GM18511 (cell line): Measurements from ENCODE around the gene SPTBN4.
"Not testable (repeated sequence)": the region's sequence is repeated elsewhere in the genome, so short reads cannot be mapped to it uniquely, and the experiment has no call there.

Source experiments
- ATAC-seq: cut with Tn5 transposase; IDR thresholded peaks from one replicate; pipeline ENCODE4 v1.9.1; 2021; ENCODE audit warnings: mild to moderate bottlenecking, moderate library complexity; ENCODE audit not compliant: unreplicated experiment

Gene SPTBN4

DNA sequence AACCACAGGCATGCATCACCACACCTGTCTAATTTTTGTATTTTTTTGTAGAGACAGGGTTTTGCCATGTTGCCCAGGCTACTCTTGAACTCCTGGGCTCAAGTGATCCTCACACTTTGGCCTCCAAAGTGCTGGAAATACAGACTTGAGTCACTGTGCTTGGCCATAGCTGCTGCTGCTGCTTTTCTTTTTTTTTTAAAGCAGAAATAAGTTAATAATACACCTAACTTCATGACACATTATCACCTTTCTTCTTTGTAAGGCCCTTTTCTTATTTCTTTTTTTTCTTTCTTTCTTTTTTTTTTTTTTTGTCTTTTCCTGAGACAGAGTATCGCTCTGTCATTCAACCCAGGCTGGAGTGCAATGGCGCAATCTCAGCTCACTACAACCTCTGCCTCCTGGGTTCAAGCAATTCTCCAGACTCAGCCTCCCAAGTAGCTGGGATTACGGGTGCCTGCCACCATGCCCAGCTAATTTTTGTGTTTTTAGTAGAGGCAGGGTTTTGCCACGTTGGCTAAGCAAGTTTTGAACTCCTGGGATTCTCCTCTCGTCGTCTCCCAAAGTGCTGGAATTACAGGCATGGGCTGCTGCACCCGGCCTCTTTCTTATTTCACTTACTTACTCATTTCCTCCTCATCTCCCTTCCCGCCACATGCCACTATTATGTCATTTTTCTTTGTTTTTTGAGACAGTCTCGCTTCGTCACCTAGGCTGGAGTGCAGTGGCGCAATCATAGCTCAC lies 118.6 kb downstream of the SPTBN4 start:
- ATAC-seq: no peak

DNA sequence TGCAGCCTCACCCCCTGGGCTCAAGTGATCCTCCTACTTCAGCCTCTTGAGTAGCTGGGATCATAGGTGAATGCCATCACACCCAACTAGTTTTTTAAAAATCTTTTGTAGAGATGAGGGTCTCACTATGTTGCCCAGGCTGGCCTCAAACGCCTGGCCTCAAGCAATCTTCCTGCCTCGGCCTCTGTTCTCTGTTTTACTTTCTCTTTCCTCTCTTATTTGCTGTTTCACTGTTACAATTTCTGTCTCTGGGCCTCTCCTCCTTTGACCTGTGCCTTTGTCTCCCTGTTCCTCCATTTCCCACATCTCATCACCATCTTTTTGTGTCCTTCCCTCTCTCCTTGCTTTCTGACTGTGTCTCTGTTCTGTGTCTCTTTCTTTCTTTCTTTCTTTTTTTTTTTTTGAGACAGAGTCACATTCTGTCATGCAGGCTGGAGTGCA lies 119.2 kb downstream of the SPTBN4 start:
- no peak for ATAC-seq

DNA sequence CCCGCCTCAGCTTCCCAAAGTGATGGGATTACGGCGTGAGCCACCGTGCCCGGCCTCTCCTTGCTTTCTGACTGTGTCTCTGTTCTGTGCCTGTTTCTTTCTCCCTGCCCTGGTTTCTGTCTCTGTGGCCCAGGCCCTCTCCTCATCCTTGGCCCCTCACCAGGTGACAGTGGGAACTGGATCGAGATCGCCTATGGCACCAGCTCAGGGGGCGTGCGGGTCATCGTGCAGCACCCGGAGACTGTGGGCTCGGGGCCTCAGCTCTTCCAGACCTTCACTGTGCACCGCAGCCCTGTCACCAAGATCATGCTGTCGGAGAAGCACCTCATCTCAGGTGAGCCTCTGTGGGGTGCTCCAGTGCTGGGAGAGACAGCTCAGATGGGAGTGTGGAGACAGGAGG lies 119.8 kb downstream of the SPTBN4 start:
- no peak for ATAC-seq

DNA sequence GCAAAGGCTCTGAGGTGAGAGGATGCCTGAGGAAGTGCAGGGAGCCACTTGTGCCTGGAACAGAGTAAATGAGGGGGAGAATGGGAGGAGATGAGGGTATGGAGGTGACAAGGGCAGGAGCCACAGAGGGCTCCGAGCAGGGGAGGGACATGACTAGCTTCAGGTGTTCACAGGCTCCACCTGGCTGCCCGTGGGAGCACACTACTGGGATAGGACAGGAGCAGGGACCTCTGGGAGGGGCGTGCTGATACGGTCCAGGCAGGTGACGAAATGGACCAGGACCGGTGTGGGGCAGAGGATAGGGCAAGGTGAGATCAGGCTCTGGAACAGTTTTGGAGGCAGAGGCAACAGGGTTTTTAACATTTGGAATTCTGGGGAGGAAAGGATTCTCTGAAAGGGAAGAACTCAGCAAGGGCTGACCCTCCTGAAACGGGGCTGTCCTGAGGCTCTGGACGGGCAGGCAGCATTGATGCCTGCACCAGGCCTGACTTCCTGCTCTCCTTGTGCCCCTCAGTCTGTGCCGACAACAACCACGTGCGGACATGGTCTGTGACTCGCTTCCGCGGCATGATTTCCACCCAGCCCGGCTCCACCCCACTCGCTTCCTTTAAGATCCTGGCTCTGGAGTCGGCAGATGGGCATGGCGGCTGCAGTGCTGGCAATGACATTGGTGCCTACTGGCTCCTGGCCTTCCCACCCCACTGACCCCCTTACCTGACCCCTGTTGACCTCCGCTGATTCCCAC lies 121.5 kb downstream of the SPTBN4 start:
- ATAC-seq: no peak

DNA sequence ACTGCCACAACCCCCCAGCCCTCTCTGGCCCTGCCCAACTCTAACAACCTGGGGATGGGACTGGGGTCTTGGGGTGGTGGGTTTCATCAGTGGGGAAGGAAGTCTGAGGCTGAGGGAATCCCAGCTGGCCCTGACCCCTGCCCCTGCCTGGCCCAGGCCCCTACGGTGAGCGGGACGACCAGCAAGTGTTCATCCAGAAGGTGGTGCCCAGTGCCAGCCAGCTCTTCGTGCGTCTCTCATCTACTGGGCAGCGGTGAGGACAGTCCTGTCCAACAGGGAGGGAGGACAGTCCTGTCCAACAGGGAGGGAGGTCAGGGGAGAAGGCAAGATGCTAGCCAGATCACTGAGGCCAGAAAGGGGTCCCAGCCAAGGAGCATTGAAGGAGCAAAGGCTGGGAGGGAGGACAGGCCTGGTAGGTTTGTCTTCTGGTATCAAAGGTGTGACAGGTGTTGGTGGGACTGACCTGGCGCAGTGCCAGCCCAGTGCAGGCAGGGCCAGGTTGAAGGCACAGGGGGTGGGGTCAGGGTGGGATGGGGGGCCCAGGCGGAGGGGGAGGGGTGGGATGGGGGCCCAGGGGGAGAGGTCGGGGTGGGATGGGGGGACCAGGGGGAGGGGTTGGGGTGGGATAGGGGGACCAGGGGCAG lies 122.2 kb downstream of the SPTBN4 start:
- ATAC-seq: no peak

DNA sequence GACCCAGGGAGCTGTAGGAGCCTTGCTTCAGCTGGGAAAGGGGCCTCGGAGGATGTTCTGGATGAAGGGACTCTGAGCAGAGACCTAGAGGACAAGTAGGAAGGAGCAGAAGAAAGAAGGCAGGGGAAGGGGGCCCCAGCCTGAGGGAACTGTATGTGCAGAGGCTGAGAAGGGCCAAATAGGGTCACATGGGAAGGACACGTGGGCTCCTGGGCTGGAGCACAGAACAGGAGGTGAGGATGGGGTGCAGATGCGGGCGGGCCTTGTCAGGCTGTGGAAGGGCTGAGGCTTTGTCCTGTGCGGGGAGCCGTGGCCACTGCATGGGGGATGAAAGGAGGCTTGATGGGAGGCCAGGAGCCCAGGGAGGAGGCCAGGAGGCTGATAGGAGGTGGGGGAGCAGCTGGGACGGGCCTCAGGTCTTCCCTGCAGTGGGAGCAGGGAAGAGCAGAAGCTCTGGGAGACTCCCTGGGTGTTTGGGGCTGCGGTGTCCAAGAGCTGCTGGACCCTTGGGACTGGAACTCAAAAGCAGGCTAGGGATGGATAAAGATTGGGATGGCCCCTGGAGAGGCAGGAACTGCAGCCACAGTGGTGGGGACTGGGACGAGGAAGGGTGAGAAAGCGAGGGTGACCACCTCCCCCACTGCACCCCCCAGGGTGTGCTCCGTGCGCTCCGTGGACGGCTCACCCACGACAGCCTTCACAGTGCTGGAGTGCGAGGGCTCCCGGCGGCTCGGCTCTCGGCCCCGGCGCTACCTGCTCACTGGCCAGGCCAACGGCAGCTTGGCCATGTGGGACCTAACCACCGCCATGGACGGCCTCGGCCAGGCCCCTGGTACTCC lies 123.0 kb downstream of the SPTBN4 start:
- no peak for ATAC-seq

DNA sequence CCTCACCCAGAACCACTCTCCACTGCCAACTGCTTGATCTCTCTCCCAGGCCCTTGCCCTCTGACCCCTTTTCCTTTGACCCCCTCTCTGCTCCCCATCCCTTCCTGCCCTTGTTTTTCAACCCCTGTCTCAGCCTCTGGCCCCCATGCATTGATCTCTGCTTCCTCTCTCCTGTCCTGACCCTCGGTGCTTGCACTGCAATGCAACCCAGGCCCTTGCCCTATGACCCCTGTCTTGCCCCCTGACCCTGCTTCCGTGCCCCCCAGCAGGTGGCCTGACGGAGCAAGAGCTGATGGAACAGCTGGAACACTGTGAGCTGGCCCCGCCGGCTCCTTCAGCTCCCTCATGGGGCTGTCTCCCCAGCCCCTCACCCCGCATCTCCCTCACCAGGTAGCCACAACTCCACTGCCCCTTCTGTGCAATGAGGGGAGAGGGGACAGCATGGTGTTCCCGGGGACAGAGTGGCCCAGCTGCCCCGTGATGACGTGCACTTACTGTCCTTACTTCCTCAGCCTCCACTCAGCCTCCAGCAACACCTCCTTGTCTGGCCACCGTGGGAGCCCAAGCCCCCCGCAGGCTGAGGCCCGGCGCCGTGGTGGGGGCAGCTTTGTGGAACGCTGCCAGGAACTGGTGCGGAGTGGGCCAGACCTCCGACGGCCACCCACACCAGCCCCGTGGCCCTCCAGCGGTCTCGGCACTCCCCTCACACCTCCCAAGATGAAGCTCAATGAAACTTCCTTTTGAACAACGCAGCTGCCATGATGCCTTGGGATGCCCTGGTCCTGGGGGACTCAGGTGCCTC lies 123.9 kb downstream of the SPTBN4 start:
- no peak for ATAC-seq

DNA sequence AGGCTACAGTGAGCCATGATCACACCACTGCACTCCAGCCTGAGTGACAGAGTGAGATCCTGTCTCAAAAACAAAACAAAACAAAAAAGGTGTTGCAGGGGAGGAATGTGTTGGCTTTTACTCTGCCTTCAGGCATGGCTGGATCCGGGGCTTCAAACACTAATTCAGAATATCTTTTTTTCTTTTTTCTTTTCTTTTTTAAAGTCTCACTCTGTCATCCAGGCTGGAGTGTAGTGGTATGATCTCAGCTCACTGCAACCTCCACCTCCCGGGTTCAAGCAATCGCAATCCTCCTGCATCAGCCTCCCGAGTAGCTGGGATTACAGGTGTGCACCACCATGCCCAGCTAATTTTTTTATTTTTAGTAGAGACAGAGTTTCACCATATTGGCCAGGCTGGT lies 124.9 kb downstream of the SPTBN4 start:
- ATAC-seq: not testable (repeated sequence)

DNA sequence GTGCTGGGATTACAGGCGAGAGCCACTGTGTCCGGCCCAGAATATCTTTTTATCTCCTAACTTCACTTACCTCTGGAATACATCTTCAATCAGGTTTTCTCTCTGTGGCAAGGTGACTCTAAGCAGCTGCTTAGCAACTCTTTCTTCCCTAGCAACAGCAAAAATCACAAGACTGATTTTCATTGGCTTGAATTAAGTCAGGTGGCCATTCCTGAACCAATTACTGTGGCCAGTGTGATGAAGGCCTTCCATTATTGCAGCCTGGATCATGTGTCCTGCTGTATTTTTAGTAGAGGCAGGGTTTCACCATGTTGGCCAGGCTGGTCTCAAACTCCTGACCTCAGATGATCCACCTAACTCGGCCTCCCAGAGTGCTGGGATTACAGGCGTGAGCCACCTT lies 125.4 kb downstream of the SPTBN4 start:
- ATAC-seq: no peak

DNA sequence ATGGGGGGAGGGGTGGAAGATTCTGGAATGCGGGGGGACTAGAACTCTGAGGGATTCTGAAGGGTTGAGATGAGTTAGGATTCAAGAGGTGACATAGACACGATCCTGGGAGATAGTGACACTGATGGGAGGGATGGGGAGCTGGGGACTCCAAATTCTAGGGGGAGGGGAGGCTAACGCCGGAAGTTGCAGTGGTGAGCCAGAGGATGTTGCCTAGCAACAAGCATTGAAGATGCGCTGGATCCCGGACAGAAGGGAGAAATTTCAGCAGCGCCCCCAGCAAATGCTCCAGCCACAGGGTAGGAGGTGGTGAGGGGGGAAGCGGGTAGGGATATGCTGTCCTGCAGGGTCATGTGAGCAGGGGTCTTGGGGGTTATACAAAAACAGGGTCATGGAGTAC lies 127.5 kb downstream of the SPTBN4 start:
- ATAC-seq: no peak

DNA sequence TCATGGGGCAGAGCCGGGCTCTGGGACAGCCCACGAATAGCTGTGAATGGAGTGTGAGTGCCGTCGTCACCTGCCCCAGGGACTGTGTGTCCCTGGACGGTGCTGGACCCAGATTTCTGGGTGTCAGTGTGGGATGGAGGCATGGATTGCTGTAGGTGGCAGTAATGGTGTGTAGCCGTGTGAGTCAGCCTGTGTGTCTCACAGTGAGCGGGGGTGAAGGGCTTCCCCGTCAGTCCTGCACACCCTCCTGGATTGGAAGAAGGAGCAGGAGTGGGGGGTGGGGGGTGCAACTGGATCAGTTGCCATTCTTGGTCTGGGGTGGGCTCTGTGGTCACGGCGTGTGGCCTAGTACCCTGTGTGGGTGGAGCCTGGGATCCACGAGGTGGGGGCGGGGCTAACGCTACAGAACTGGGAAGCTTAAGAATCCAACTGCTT lies 127.9 kb downstream of the SPTBN4 start:
- ATAC-seq: no peak

DNA sequence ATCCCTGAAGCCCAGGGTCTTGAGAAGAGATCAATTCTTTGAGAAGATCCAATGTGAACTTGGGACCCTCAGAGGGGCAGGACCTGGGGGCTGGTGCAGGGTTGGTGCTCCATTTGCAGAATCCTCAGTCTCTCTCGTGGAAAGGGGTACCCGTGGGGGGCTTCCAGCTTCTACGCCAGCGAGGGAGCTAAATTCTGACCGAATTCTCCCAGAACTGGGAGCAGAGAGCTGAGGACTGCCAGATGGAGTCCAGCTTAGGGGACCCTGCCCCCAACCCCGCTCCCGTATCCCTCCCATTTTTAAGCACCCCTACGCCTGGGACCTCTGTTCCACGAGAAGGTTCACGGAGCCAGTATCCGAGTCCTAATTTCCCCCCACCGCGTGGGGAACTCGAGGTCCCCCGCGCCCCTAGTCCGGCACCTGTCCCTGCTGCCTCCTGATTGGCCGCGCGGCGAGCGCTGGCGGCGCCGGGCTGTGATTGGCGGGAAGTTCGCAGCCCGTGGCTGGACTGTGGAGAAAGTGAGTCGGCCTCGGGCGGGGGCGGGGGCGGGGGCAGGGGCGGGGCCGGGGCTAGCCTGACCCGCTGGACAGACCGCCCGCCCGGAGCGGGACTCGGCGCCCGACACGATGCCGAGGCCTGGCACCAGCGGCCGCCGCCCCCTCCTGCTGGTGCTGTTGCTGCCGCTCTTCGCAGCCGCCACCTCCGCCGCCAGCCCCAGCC lies 130.0 kb downstream of the SPTBN4 start:
- ATAC-seq: no peak

DNA sequence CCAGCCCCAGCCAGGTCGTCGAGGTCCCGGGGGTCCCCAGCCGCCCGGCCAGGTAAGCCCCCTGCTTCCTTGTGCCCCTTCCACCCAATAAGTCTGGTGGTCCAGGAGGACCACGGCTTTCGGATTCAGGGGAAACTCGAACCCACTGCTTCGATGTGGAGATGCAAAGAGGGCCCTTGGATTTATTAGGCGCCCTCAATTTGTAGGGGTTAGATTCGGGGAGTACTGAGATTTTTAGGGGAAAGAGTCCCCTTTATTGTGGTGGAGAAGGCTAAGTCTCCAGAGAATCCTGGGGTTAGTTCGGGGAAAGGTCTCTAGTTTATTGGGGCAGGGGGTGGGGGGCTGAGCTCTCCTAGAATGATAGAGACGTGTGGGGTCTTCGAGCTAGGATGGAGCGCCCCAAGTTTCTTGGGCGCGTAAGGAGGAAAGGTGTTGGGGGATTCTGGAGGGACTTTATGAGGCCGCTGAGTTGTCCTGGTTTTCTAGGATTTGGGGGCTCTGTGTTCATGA lies 130.6 kb downstream of the SPTBN4 start:
- no peak for ATAC-seq

DNA sequence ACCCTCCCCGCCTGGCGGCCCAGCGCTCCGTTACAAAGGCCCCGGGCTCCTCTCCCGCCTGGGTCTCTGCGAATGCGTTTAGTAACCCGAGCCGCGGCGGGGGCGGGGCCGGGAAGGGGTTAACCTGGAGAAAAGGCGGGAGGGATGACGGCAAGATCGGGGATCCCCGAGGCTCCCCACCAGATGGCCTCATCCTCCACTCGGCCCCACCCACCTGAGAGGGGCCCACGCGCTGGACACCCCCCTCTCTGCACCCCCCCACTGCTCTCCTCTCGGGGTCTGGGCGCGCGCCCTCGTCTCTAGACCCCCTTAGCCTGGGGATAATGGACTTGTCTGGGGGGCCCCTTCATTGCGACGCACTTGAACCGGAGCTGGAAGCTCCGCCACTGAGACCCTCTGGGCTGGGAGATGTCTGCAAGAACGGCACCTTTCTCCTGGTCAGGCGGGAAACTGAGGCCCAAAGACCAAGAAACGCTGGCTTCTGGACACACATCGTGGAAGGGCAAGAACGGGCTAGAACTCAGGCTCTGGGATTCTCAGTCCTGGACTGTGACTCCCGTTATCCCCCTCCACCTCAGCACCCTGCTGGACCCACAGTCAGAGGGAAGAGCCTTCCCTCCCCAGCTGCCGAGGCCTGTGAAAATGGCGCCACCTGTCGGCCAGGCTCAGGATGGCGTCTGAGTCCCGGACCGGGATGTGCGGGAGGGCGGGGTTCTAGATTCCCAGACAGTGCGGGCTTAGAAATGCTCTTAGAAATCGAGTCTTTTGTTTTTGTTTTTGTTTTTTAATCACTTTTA lies 131.5 kb downstream of the SPTBN4 start:
- ATAC-seq: no peak

DNA sequence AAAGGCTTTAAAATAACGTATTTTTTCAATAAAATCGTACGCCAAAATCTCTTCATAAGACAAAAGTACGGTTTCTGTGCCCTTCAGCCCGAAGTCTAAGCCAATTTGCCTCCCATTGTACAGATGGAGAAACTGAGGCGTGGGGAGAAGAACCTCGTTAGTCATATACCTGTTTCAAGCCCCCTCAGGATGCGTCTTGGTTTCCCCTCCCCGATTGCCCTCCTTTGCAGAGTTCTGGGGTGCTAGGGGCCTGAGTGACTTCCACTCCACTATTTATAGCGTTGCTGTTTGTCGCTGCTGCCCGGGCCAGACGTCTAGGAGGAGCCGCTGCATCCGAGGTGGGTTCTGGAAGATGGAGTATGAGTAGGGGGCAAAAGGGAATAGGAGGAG lies 132.1 kb downstream of the SPTBN4 start:
- ATAC-seq: no peak

DNA sequence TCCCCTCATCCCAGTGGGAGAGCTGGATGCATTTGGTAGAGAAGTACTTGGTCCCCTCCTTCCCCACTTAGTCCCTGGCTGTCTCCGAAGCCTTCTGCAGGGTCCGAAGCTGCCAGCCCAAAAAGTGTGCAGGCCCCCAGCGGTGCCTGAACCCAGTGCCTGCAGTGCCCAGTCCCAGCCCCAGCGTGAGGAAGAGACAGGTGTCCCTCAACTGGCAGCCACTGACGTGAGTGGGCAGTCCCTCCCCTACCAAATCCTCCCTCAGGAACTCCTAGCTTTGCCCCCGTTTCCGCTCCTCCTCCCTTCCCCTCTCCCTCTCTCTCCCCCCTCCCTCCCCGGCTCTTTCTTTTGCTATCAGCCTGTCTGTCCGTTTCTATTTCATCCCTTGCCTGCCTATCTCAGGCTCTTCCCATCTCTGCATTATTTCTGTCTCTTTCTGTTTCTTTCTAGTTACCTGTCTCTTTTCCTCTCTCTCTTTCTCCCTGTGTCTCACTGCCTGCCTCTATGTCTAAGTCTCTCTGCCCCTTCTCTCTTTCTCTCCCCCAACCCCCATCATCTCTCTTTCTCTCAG lies 132.6 kb downstream of the SPTBN4 start:
- ATAC-seq: no peak

DNA sequence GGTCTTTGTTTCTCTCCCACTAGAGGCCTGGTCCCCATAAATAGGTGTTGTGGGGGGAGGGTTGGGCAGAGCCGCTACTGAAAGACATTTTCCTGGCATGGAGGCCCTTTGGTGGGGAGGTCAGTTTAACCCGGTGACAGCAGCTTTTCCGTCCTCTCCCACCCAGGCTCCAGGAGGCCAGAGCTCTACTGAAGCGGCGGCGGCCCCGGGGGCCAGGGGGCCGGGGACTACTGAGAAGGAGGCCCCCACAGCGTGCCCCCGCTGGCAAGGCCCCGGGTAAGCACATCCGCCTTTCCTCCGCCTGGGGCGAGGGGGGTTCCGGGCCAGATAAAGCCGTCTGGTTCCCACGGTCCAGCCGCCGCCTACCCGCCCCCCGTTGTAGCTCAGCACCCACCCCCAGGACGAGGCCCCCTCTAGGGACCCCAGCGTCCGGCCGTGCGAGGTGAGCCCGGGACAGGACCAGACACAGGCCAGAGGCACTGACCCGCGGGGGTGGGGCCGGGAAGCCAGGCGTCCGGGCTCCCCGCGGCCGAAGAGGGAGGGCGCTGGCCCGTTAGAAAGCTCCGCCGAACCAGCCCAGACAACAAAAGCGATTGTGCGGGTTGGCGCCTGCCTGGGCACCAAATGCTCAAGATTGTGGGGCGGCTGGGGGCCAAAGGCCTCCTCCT lies 133.2 kb downstream of the SPTBN4 start:
- ATAC-seq: no peak
